ENCODE data around the gene IRS2.

The IRS2 gene

DNA sequence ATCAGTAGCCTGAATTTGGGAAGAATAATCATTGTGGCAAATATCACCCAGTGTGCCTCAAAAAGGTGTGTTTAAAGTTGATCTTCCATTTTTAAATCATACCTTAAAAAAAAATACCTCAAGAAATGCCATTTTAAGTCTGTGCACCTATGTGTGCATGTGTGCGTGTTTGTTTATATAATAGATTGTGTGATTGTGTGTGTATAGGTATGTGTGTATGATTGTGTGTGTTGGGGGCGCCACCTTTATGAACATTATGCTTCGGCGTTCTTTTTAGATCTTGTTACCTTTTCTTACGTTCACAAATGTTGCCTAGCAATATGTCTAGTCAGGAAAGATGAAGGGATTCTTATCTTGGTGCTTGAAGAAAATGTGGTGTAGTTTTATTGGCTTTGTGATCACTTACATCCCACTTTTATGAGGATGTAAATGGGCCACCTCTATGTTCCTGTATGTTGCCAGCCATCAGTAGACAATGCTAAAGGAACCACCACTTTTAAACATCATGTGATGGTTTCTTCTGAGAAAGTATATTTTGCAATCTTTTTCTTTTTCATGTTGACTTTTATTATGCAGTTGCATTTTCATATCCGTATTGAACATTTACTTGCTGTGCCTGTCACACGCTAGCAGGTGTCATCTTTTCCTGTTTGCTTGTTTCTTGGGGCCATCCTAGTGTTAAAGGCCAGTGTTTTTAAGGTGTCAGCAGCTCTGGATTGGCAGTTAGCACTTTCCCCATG is 2.2 kb upstream of the IRS2 start:
- TF ChIP-seq, protein P1, sequence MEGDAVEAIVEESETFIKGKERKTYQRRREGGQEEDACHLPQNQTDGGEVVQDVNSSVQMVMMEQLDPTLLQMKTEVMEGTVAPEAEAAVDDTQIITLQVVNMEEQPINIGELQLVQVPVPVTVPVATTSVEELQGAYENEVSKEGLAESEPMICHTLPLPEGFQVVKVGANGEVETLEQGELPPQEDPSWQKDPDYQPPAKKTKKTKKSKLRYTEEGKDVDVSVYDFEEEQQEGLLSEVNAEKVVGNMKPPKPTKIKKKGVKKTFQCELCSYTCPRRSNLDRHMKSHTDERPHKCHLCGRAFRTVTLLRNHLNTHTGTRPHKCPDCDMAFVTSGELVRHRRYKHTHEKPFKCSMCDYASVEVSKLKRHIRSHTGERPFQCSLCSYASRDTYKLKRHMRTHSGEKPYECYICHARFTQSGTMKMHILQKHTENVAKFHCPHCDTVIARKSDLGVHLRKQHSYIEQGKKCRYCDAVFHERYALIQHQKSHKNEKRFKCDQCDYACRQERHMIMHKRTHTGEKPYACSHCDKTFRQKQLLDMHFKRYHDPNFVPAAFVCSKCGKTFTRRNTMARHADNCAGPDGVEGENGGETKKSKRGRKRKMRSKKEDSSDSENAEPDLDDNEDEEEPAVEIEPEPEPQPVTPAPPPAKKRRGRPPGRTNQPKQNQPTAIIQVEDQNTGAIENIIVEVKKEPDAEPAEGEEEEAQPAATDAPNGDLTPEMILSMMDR (IDR thresholded peaks at IDR 0.05; ENCODE audit: low read depth, low read length, missing control alignments), result no peak
- Histone ChIP-seq H3K36me3 (replicated peaks) (peaks cover 1% of the 10 kb centered on the region), H3K27me3 (replicated peaks) (no peaks in the 10 kb centered on the region), H3K27ac (no peak overlapping the region), H3K4me3 (ENCODE audit: low read depth, low read length) (no peak overlapping the region)
- in situ Hi-C loops (cut with HindIII; ENCODE audit: low pct_ligation_motif_present, low sequenced_read_pairs), result loop anchor here (25.0 kb wide), 1 partner anchor 324 kb away; no protein-coding TSS in a partner anchor
- DNase-seq, result no peak

DNA sequence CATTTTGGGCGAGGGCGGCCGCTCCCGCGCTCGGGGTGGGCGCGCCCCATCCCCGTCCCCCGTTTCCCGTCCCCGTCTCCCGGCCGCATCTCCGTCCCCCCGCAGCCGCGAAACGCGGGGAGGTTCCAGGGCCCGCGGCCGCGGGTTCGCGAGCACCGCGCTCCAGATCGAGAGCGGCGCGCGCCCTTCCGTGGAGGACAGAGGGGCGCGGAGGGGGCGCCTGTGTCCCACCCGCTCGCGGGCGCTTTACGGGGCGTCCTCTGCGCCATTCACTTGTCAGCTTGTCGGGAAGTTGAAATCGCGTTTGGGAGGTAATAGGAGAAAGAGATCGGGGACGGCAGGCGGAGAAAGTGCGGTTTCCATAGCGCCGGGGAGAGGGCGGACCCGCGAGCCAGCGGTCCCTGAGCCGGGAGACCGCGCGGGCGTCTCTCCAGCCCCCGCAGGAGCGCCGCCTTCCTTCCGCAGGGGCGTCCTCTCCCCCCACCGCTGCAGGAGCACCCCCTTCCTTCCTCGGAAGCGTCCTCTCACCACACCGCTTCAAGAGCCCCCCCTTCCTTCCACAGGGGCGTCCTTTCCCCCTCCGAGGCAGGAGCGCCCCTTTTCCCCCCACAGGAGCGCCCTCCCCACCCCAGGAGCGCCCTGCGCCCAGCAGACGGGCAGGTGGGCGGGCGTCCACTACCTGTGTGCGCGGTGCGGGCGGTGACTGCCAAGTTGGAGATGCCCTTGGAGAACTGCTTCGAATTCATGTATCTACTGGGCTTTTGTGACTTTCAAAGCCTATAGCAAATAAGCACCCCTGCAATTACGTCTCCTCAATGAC is 962 bp upstream of the IRS2 start:
- TF ChIP-seq, protein P1 (IDR thresholded peaks at IDR 0.05; ENCODE audit: low read depth, low read length, missing control alignments), result peak; percentile 3
- Histone ChIP-seq H3K27me3 (replicated peaks) (no peaks in the 10 kb centered on the region), H3K4me3 (ENCODE audit: low read depth, low read length) (peak overlapping the region; percentile 69), H3K27ac (peak overlapping the region; percentile 78), H3K36me3 (replicated peaks) (peaks cover 12% of the 10 kb centered on the region)
- in situ Hi-C loops (cut with HindIII; ENCODE audit: low pct_ligation_motif_present, low sequenced_read_pairs), result loop anchor here (25.0 kb wide), 1 partner anchor 325 kb away; no protein-coding TSS in a partner anchor
- no peak for DNase-seq

DNA sequence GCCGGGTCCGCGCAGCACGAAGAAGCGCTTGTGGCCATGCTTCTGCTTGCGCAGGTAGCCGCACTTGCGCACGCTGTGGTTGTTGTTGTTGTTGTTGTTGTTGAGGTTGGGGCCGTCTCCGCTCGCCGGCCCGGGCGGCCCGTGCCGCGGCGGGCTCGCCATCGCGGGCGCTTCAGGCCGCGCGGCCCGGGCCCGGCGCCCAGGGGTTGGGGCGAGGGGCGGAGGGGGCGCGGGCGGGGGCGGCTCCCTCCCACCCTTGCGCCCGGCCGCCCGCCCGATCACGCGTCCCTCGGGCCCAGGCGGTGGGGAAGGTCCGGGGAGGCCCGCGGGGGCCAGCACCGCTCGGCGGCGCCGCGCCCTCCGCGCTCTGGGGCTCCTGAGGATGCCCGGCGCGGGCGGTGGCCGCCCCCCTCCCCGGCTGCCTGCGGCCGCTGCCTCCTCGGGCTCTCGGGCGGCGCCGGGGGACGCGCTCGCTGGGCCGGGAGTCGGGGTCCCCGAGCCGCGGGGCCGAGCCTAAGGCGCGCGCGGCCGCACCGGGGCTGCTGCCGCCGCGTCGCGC is 412 bp downstream of the IRS2 start:
- no peak for DNase-seq
- peak overlapping the region; percentile 61 for H3K4me3 ChIP-seq (ENCODE audit: low read depth, low read length)
- H3K36me3 ChIP-seq (replicated peaks), result peaks cover 17% of the 10 kb centered on the region
- no peaks in the 10 kb centered on the region for H3K27me3 ChIP-seq (replicated peaks)
- TF ChIP-seq, protein P1 (IDR thresholded peaks at IDR 0.05; ENCODE audit: low read depth, low read length, missing control alignments), result no peak
- in situ Hi-C loops (cut with HindIII; ENCODE audit: low pct_ligation_motif_present, low sequenced_read_pairs), result loop anchor here (25.0 kb wide), 1 partner anchor 326 kb away; no protein-coding TSS in a partner anchor
- peak overlapping the region; percentile 78 for H3K27ac ChIP-seq

DNA sequence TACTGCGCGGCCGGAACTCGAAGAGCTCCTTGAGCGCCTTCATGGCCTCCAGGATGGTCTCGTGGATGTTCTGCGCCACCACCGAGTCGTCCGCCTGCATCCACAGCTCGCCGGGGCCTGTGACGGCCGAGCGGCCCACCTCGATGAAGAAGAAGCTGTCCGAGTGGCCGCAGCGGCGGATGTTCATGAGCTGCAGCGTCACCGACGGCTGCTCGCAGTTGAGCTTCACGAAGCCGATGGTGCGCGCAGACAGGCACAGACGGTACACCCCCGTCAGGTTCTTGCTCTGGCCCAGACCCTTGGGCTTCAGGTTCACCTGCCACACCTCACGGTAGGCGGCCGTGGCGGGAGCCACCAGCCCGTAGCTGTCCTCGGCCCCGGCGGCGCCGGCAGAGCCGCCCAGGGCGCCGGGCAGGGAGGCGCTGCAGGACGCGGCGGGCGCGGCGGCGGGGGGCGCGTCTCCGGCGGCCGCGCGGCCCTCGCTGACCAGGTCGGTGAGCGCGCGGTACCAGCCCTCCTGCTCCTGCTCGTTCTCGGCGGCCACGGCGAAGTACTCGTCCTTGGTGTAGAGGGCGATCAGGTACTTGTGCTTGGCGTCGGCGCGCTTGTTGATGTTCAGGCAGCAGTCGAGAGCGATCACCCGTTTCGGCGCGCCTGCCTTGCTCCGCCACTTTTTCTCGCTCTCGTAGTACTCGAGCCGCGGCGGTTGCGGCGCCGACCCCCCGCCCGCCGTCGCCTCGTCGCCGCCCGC is 1.1 kb downstream of the IRS2 start:
- Histone ChIP-seq H3K36me3 (replicated peaks) (peaks cover 17% of the 10 kb centered on the region), H3K4me3 (ENCODE audit: low read depth, low read length) (peak overlapping the region; percentile 61), H3K27me3 (replicated peaks) (no peaks in the 10 kb centered on the region), H3K27ac (peak overlapping the region; percentile 78)
- in situ Hi-C loops (cut with HindIII; ENCODE audit: low pct_ligation_motif_present, low sequenced_read_pairs), result loop anchor here (25.0 kb wide), 1 partner anchor 327 kb away; no protein-coding TSS in a partner anchor
- peak; percentile 42 for DNase-seq
- TF ChIP-seq, protein P1 (IDR thresholded peaks at IDR 0.05; ENCODE audit: low read depth, low read length, missing control alignments), result no peak

DNA sequence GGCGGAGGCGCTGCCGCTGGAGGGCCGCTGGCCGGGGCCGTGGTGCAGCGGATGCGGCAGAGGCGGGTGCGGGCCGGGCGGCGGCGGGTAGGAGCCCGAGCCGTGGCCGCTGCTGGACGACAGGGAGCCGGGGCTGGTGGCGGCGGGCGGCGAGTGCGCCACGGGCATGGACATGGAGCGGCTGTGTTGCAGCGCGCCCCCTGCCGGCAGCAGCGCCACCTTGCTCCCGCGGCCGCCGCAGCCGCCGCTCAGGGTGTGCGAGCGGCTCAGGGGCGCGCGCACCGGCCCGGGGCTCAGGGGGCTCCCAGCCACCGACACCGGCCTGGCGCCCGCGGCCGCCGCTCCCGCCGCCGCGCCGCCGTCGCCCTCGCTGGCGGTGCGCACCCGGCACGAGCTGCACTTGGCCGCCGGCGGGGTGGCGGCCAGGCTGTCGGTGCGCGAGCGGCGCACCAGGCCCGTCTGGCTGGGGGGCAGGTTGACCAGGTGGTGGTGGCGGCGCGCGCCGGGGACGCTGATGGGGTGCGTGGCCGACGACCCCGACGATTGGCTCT is 1.7 kb downstream of the IRS2 start:
- in situ Hi-C loops (cut with HindIII; ENCODE audit: low pct_ligation_motif_present, low sequenced_read_pairs), result loop anchor here (25.0 kb wide), 1 partner anchor 328 kb away; no protein-coding TSS in a partner anchor
- TF ChIP-seq, protein P1 (IDR thresholded peaks at IDR 0.05; ENCODE audit: low read depth, low read length, missing control alignments), result peak; percentile 41
- peak; percentile 42 for DNase-seq
- Histone ChIP-seq H3K27me3 (replicated peaks) (no peaks in the 10 kb centered on the region), H3K4me3 (ENCODE audit: low read depth, low read length) (peak overlapping the region; percentile 61), H3K36me3 (replicated peaks) (peaks cover 17% of the 10 kb centered on the region), H3K27ac (no peak overlapping the region)

Data from brain microvascular endothelial cell (primary cell).